ENCODE results near the gene TYRP1. TPM values are rescaled to one million over a fixed set of nuclear protein-coding genes. Genes with fewer than 3 reads are reported as not detected.

The TYRP1 gene
- total RNA-seq = 5.8 TPM
- long read RNA-seq, partial matches to known transcripts = 0 of 1 reads
- long read RNA-seq, other reads (novel, unspliced or antisense) = 1 of 1 reads

DNA sequence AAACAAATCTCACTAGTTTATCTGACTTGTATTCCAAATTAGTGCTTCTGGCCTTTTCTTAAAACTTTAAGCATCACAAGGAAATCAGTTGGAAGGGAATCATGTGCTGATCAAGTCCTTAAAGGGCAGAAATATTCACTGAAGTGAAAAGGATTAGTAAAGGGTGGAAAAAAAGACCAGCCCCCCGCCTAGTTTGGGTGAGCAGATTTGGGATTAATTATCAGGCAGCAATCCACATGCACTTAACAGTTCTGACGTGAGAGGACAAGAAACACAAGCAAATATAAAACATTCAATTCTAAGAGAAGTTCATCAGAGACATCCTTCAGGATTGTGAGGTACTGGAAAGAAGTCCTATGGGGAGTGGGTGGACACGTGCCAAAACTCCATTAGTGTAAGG lies at the start of gene TYRP1:
Gene TYRP1 (plus strand): TSS at position 245 of the 400 bp plus-strand sequence. CDS start 612 bp downstream, outside the sequence.
- Histone ChIP-seq H3K27me3 (ENCODE audit: low read depth) (no peaks in the 10 kb centered on the region), H3K4me1 (peaks cover 5% of the 10 kb centered on the region), H3K4me3 (no peak within 1 kb of the TSS), H3K27ac (no peak within 1 kb of the TSS), H3K9me3 (no peaks in the 10 kb centered on the region), H3K36me3 (no peaks in the 10 kb centered on the region)
- intact Hi-C loops (cut with DNase I) = no loop called here
- TF ChIP-seq, protein P1, sequence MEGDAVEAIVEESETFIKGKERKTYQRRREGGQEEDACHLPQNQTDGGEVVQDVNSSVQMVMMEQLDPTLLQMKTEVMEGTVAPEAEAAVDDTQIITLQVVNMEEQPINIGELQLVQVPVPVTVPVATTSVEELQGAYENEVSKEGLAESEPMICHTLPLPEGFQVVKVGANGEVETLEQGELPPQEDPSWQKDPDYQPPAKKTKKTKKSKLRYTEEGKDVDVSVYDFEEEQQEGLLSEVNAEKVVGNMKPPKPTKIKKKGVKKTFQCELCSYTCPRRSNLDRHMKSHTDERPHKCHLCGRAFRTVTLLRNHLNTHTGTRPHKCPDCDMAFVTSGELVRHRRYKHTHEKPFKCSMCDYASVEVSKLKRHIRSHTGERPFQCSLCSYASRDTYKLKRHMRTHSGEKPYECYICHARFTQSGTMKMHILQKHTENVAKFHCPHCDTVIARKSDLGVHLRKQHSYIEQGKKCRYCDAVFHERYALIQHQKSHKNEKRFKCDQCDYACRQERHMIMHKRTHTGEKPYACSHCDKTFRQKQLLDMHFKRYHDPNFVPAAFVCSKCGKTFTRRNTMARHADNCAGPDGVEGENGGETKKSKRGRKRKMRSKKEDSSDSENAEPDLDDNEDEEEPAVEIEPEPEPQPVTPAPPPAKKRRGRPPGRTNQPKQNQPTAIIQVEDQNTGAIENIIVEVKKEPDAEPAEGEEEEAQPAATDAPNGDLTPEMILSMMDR (IDR thresholded peaks at IDR 0.05) = no peak
- DNase-seq (no peak), ATAC-seq (no peak)

GRCh38 chr9:12643686-12644085 lies 49.5 kb upstream of the TYRP1 start:
- intact Hi-C loops (cut with DNase I) = no loop called here

GRCh38 chr9:12648925-12649324 lies 44.3 kb upstream of the TYRP1 start:
- no peaks in the 10 kb centered on the region for H3K4me1 ChIP-seq
- no peaks in the 10 kb centered on the region for H3K27me3 ChIP-seq (ENCODE audit: low read depth)
- TF ChIP-seq, protein P1 (IDR thresholded peaks at IDR 0.05) = no peak
- H3K4me3 ChIP-seq = no peak overlapping the region
- H3K27ac ChIP-seq = no peak overlapping the region
- H3K9me3 ChIP-seq = no peaks in the 10 kb centered on the region
- H3K36me3 ChIP-seq = no peaks in the 10 kb centered on the region
- DNase-seq (no peak), ATAC-seq (no peak)
- intact Hi-C loops (cut with DNase I) = no loop called here

More at GRCh38 chr9:12643686-12644085, 49.5 kb upstream of the TYRP1 start:
- H3K4me1 ChIP-seq = no peaks in the 10 kb centered on the region
- H3K27ac ChIP-seq = no peak overlapping the region
- H3K9me3 ChIP-seq = no peaks in the 10 kb centered on the region
- DNase-seq (no peak), ATAC-seq (no peak)
- TF ChIP-seq, protein P1 (IDR thresholded peaks at IDR 0.05) = no peak
- H3K36me3 ChIP-seq = no peaks in the 10 kb centered on the region
- no peak overlapping the region for H3K4me3 ChIP-seq
- no peaks in the 10 kb centered on the region for H3K27me3 ChIP-seq (ENCODE audit: low read depth)

- ATAC-seq = no peak
Observed at GRCh38 chr9:12651125-12651524, 42.1 kb upstream of the TYRP1 start.

DNA sequence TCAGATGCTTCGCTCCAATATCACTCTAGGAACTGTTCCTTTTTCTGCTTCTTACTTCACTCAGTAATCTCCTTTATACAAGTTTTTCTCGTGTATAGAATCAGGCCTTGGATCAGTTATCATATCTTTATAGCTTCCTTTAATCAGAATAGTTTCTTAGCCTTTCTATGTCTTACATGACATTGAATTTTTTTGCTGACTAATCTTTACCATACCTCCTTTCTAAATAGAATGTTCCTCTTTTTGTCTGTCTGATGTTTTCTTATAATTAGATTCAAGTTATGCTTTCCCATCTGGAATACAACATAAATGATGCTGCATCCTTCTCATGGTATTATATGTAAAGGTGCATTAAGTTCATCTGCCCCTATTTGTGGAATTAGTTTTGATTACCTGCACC lies 40.2 kb upstream of the TYRP1 start:
- Histone ChIP-seq H3K27ac (no peak overlapping the region), H3K4me1 (no peaks in the 10 kb centered on the region), H3K4me3 (no peak overlapping the region), H3K9me3 (no peaks in the 10 kb centered on the region), H3K36me3 (no peaks in the 10 kb centered on the region), H3K27me3 (ENCODE audit: low read depth) (no peaks in the 10 kb centered on the region)
- DNase-seq (no peak), ATAC-seq (no peak)
- TF ChIP-seq, protein P1 (IDR thresholded peaks at IDR 0.05) = no peak
- intact Hi-C loops (cut with DNase I) = no loop called here

More at GRCh38 chr9:12651125-12651524, 42.1 kb upstream of the TYRP1 start:
- no peaks in the 10 kb centered on the region for H3K9me3 ChIP-seq
- H3K4me1 ChIP-seq = no peaks in the 10 kb centered on the region
- TF ChIP-seq, protein P1 (IDR thresholded peaks at IDR 0.05) = no peak
- no peak for DNase-seq
- no peak overlapping the region for H3K4me3 ChIP-seq
- H3K36me3 ChIP-seq = no peaks in the 10 kb centered on the region
- H3K27ac ChIP-seq = no peak overlapping the region
- H3K27me3 ChIP-seq (ENCODE audit: low read depth) = no peaks in the 10 kb centered on the region
- intact Hi-C loops (cut with DNase I) = no loop called here
